ENCODE data around the gene MLF2. TPM values are rescaled to one million over a fixed set of nuclear protein-coding genes. Genes with fewer than 3 reads are reported as not detected.

MLF2 gene
- total RNA-seq, 1 experiment from 2014 or later = 175 TPM

GRCh38 chr12:6780573-6780972, 27.6 kb upstream of the MLF2 start:
- H3K36me3 ChIP-seq (ENCODE audit: control insufficient read depth, insufficient read depth, low read length) = no peaks in the 10 kb centered on the region
- DNase-seq (ENCODE audit: low read depth, low spot score) (no peak), ATAC-seq (no peak)
- in situ Hi-C loops (cut with HindIII; ENCODE audit: low pct_unique_long_range_greater_than_20kb, low sequenced_read_pairs) = no loop called here
- BruUV-seq (replicated peaks) = no TSS peak
- ChIA-PET POLR2A (interaction anchor here (0.5 kb wide), 1 partner anchor 11 kb away, joined by 3 read pairs; no protein-coding TSS in a partner anchor), CTCF (interaction anchor here (0.7 kb wide), 1 partner anchor 27 kb away, joined by 3 read pairs; the partner anchor contains the start of gene MLF2)
- no peaks in the 10 kb centered on the region for H3K27me3 ChIP-seq (ENCODE audit: control insufficient read depth, insufficient read depth, low read length)
- intact Hi-C loops (cut with micrococcal nuclease; ENCODE audit: unreplicated experiment) = no loop called here
- no peak overlapping the region for H3K27ac ChIP-seq (ENCODE audit: low read length)
- H3K9me3 ChIP-seq (ENCODE audit: control insufficient read depth, insufficient read depth, low read depth, low read length) = no peaks in the 10 kb centered on the region
- no peak for TF ChIP-seq TCF7L2 (IDR thresholded peaks at IDR 0.05; ENCODE audit: low read depth, low read length)
- TF ChIP-seq CTCF (IDR thresholded peaks at IDR 0.05) = no peak
- TF ChIP-seq SIN3A (IDR thresholded peaks at IDR 0.05; ENCODE audit: borderline replicate concordance, insufficient read depth, low read depth, low read length) = no peak
- TF ChIP-seq REST (IDR thresholded peaks at IDR 0.05; ENCODE audit: insufficient read depth in 1 of 2, low read depth in 2 of 2, low read length in 1 of 2) = no peak
- TF ChIP-seq POLR2AphosphoS5 (IDR thresholded peaks at IDR 0.05; ENCODE audit: low read depth, low read length) = no peak
- H3K4me3 ChIP-seq (ENCODE audit: low read depth in 2 of 2, low read length in 2 of 2) = no peak overlapping the region
- peaks cover 4% of the 10 kb centered on the region; the same call in 1 of the 2 replicates for H3K4me1 ChIP-seq (ENCODE audit: control insufficient read depth, insufficient read depth, low read length)

- Histone ChIP-seq H3K36me3 (ENCODE audit: control insufficient read depth, insufficient read depth, low read length) (no peaks in the 10 kb centered on the region), H3K4me1 (ENCODE audit: control insufficient read depth, insufficient read depth, low read length) (peaks cover 4% of the 10 kb centered on the region; the same call in 1 of the 2 replicates), H3K27me3 (ENCODE audit: control insufficient read depth, insufficient read depth, low read length) (no peaks in the 10 kb centered on the region), H3K4me3 (ENCODE audit: low read depth in 2 of 2, low read length in 2 of 2) (no peak overlapping the region), H3K27ac (ENCODE audit: low read length) (no peak overlapping the region), H3K9me3 (ENCODE audit: control insufficient read depth, insufficient read depth, low read depth, low read length) (no peaks in the 10 kb centered on the region)
- ATAC-seq (no peak), DNase-seq (ENCODE audit: low read depth, low spot score) (no peak)
- BruUV-seq (replicated peaks) = no TSS peak
- POLR2A ChIA-PET = no interaction called here
- intact Hi-C loops (cut with micrococcal nuclease; ENCODE audit: unreplicated experiment) = no loop called here
- CTCF ChIA-PET = interaction anchor here (0.5 kb wide), 1 partner anchor 115 kb away, joined by 5 read pairs; no protein-coding TSS in a partner anchor
- TF ChIP-seq TCF7L2 (IDR thresholded peaks at IDR 0.05; ENCODE audit: low read depth, low read length) = no peak
- TF ChIP-seq POLR2AphosphoS5 (IDR thresholded peaks at IDR 0.05; ENCODE audit: low read depth, low read length) = no peak
- no peak for TF ChIP-seq CTCF (IDR thresholded peaks at IDR 0.05)
- no peak for TF ChIP-seq REST (IDR thresholded peaks at IDR 0.05; ENCODE audit: insufficient read depth in 1 of 2, low read depth in 2 of 2, low read length in 1 of 2)
- no peak for TF ChIP-seq SIN3A (IDR thresholded peaks at IDR 0.05; ENCODE audit: borderline replicate concordance, insufficient read depth, low read depth, low read length)
- in situ Hi-C loops (cut with HindIII; ENCODE audit: low pct_unique_long_range_greater_than_20kb, low sequenced_read_pairs) = no loop called here
These were observed 26.9 kb upstream of the MLF2 start for GRCh38 chr12:6779708-6780432.
